ENCODE measurements around the gene ARRDC5. TPM values are rescaled to one million over a fixed set of nuclear protein-coding genes. Genes with fewer than 3 reads are reported as not detected.
A peak's percentile ranks its signal among the peaks of the same experiment; 100 is the strongest.

ARRDC5 gene
- total and polyA plus RNA-seq, 2 of the 13 experiments (the other 11 are each of a cell fraction or from before 2014, with no cell fraction given): not detected

- TF ChIP-seq MNT (IDR thresholded peaks at IDR 0.05) (no peak), POGK (CRISPR knock-in tag; conservative IDR thresholded peaks at IDR 0.05) (no peak; the same call in 1 of the 2 replicates), ZNF781 (CRISPR knock-in tag; IDR thresholded peaks at IDR 0.05; ENCODE audit: borderline replicate concordance, not compliant biosample characterization) (no peak), IKZF5 (CRISPR knock-in tag; IDR thresholded peaks at IDR 0.05) (peak; percentile 81), ZBTB34 (CRISPR knock-in tag; IDR thresholded peaks at IDR 0.05) (no peak), FOXA3 (CRISPR knock-in tag; IDR thresholded peaks at IDR 0.05) (peak; percentile 74; the same call in 1 of the 2 replicates), ZNF841 (CRISPR knock-in tag; IDR thresholded peaks at IDR 0.05; ENCODE audit: borderline replicate concordance) (no peak), ZNF382 (CRISPR knock-in tag; IDR thresholded peaks at IDR 0.05; ENCODE audit: borderline replicate concordance) (no peak), FLYWCH1 (CRISPR knock-in tag; IDR thresholded peaks at IDR 0.05) (no peak), BCLAF1 (IDR thresholded peaks at IDR 0.05) (no peak), ZNF282 (IDR thresholded peaks at IDR 0.05; ENCODE audit: partially characterized antibody) (no peak), ZNF567 (CRISPR knock-in tag; IDR thresholded peaks at IDR 0.05; ENCODE audit: borderline replicate concordance) (no peak), ZBTB2 (CRISPR knock-in tag; IDR thresholded peaks at IDR 0.05; ENCODE audit: low read depth) (no peak), SSRP1 (CRISPR knock-in tag; IDR thresholded peaks at IDR 0.05) (no peak), MIXL1 (CRISPR knock-in tag; IDR thresholded peaks at IDR 0.05) (peak; percentile 63), ZNF280B (CRISPR knock-in tag; IDR thresholded peaks at IDR 0.05; ENCODE audit: borderline replicate concordance) (no peak), KLF6 (CRISPR knock-in tag; IDR thresholded peaks at IDR 0.05) (peak; percentile 59; the same call in 1 of the 2 replicates)
Observed at GRCh38 chr19:4870025-4870700, 32.5 kb downstream of the ARRDC5 start (continued).
